ENCODE results near the gene HLA-DPA1. TPM values are rescaled to one million over a fixed set of nuclear protein-coding genes. Genes with fewer than 3 reads are reported as not detected.

Gene HLA-DPA1
- total RNA-seq, 1 experiment from 2014 or later: not detected

GRCh38 chr6:33076406-33076934, 3.0 kb upstream of the HLA-DPA1 start:
- Histone ChIP-seq H3K9me3 (ENCODE audit: insufficient read depth, low read depth) (no peaks in the 10 kb centered on the region), H3K4me3 (no peak overlapping the region), H3K79me2 (ENCODE audit: low read depth) (no peaks in the 10 kb centered on the region), H3F3A (ENCODE audit: insufficient read depth, low read depth) (no peaks in the 10 kb centered on the region), H4K20me1 (ENCODE audit: insufficient read depth) (no peaks in the 10 kb centered on the region), H3K27ac (no peak overlapping the region), H3K4me1 (replicated peaks; ENCODE audit: insufficient read depth) (no peaks in the 10 kb centered on the region), H2AFZ (no peak overlapping the region), H3K36me3 (ENCODE audit: low read depth) (no peaks in the 10 kb centered on the region), H3K27me3 (ENCODE audit: insufficient read depth, low read depth) (peaks cover 79% of the 10 kb centered on the region), H3K9me2 (ENCODE audit: insufficient read depth) (no peaks in the 10 kb centered on the region), H3K4me2 (no peak overlapping the region)
- no peak for DNase-seq
- no peak for TF ChIP-seq EZH2 (IDR thresholded peaks at IDR 0.05; ENCODE audit: low read depth)
- no peak for TF ChIP-seq CTCF (conservative IDR thresholded peaks at IDR 0.05)
- no TSS peak for BruUV-seq (replicated peaks)
- CTCF ChIA-PET: no interaction called here
- intact Hi-C loops (cut with micrococcal nuclease; ENCODE audit: unreplicated experiment): no loop called here
- POLR2A ChIA-PET (ENCODE audit: unreplicated experiment): no interaction called here

- H3F3A ChIP-seq (ENCODE audit: insufficient read depth, low read depth): no peaks in the 10 kb centered on the region
- H3K4me1 ChIP-seq (replicated peaks; ENCODE audit: insufficient read depth): no peaks in the 10 kb centered on the region
- no peak within 1 kb of the TSS for H3K4me3 ChIP-seq
- intact Hi-C loops (cut with micrococcal nuclease; ENCODE audit: unreplicated experiment): no loop called here
- ChIA-PET POLR2A (ENCODE audit: unreplicated experiment) (no interaction called here), CTCF (interaction anchor here (0.5 kb wide), 1 partner anchor 441 kb away, joined by 4 read pairs; no protein-coding TSS in a partner anchor)
- H3K27me3 ChIP-seq (ENCODE audit: insufficient read depth, low read depth): peaks cover 78% of the 10 kb centered on the region
- TF ChIP-seq EZH2 (IDR thresholded peaks at IDR 0.05; ENCODE audit: low read depth) (no peak), CTCF (conservative IDR thresholded peaks at IDR 0.05) (no peak)
- no peaks in the 10 kb centered on the region for H4K20me1 ChIP-seq (ENCODE audit: insufficient read depth)
- no peaks in the 10 kb centered on the region for H3K9me2 ChIP-seq (ENCODE audit: insufficient read depth)
- H3K27ac ChIP-seq: no peak within 1 kb of the TSS
- H3K4me2 ChIP-seq: no peak within 1 kb of the TSS
- H2AFZ ChIP-seq: no peak within 1 kb of the TSS
- BruUV-seq (replicated peaks): no TSS peak
- H3K79me2 ChIP-seq (ENCODE audit: low read depth): no peaks in the 10 kb centered on the region
- no peaks in the 10 kb centered on the region for H3K36me3 ChIP-seq (ENCODE audit: low read depth)
- no peak for DNase-seq
- H3K9me3 ChIP-seq (ENCODE audit: insufficient read depth, low read depth): no peaks in the 10 kb centered on the region
Observed at GRCh38 chr6:33075568-33076405, 2.3 kb upstream of the HLA-DPA1 start, which contains the start of gene HLA-DPB1. Gene HLA-DPB1, plus strand, starts transcription at chr6:33075990. Its CDS starts 52 bp downstream, at chr6:33076042.

- Histone ChIP-seq H2AFZ (no peak overlapping the region), H3K9me2 (ENCODE audit: insufficient read depth) (no peaks in the 10 kb centered on the region), H3K4me3 (no peak overlapping the region), H3K36me3 (ENCODE audit: low read depth) (no peaks in the 10 kb centered on the region), H3K4me2 (no peak overlapping the region), H3K9me3 (ENCODE audit: insufficient read depth, low read depth) (no peaks in the 10 kb centered on the region), H3K4me1 (replicated peaks; ENCODE audit: insufficient read depth) (no peaks in the 10 kb centered on the region), H4K20me1 (ENCODE audit: insufficient read depth) (no peaks in the 10 kb centered on the region), H3K27ac (no peak overlapping the region), H3K79me2 (ENCODE audit: low read depth) (no peaks in the 10 kb centered on the region), H3K27me3 (ENCODE audit: insufficient read depth, low read depth) (peaks cover 78% of the 10 kb centered on the region), H3F3A (ENCODE audit: insufficient read depth, low read depth) (no peaks in the 10 kb centered on the region)
- no TSS peak for BruUV-seq (replicated peaks)
- intact Hi-C loops (cut with micrococcal nuclease; ENCODE audit: unreplicated experiment): no loop called here
- DNase-seq: no peak
- CTCF ChIA-PET: no interaction called here
- no peak for TF ChIP-seq EZH2 (IDR thresholded peaks at IDR 0.05; ENCODE audit: low read depth)
- no peak for TF ChIP-seq CTCF (conservative IDR thresholded peaks at IDR 0.05)
- POLR2A ChIA-PET (ENCODE audit: unreplicated experiment): no interaction called here
Observed at GRCh38 chr6:33075208-33075567, 1.7 kb upstream of the HLA-DPA1 start.

Measured in PC-9 (cell line).